GM12875 (cell line): ENCODE measurements around the gene NPEPL1.

Experiments
- H3K4me3 ChIP-seq: one replicate; pipeline ENCODE4 v1.5.1; 2011; ENCODE audit warnings: low read depth, low read length, control low read depth
- TF ChIP-seq, protein P1 (sequence below): IDR thresholded peaks from 2 replicates; pipeline ENCODE4 v1.5.1; 2011; ENCODE audit warnings: low read depth, mild to moderate bottlenecking, control low read depth, inconsistent platforms, low read length, moderate library complexity, borderline replicate concordance; ENCODE audit not compliant: insufficient read depth

Gene NPEPL1

GRCh38 chr20:58667975-58668374, 24.6 kb upstream of the NPEPL1 start:
- TF ChIP-seq, protein P1, sequence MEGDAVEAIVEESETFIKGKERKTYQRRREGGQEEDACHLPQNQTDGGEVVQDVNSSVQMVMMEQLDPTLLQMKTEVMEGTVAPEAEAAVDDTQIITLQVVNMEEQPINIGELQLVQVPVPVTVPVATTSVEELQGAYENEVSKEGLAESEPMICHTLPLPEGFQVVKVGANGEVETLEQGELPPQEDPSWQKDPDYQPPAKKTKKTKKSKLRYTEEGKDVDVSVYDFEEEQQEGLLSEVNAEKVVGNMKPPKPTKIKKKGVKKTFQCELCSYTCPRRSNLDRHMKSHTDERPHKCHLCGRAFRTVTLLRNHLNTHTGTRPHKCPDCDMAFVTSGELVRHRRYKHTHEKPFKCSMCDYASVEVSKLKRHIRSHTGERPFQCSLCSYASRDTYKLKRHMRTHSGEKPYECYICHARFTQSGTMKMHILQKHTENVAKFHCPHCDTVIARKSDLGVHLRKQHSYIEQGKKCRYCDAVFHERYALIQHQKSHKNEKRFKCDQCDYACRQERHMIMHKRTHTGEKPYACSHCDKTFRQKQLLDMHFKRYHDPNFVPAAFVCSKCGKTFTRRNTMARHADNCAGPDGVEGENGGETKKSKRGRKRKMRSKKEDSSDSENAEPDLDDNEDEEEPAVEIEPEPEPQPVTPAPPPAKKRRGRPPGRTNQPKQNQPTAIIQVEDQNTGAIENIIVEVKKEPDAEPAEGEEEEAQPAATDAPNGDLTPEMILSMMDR, result no peak
- no peak overlapping the region for H3K4me3 ChIP-seq

DNA sequence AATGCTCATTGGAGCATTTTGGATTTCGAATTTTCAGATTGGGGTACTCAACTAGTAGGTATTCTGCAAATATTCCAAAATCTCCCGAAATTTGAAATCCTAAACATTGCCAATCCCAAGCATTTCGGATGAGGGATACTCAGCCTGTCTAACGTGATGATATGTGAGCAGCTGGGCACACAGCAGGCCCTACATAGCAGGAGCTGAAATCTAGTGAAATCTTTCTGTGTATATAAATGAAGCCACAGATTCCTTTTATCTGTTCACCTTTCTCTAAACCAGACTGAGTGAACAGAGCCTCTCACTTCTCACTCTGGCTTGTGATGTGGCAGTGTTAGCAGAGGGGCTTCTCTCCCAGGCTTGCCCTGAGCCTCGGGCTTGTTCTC, 23.7 kb upstream of the NPEPL1 start:
- no peak overlapping the region for H3K4me3 ChIP-seq
- TF ChIP-seq, protein P1, result no peak

- TF ChIP-seq, protein P1, result no peak
- no peak overlapping the region for H3K4me3 ChIP-seq
These were observed 23.2 kb upstream of the NPEPL1 start for GRCh38 chr20:58669287-58670006.

GRCh38 chr20:58670102-58670501, 22.5 kb upstream of the NPEPL1 start:
- H3K4me3 ChIP-seq, result no peak overlapping the region
- TF ChIP-seq, protein P1, result no peak

- no peak overlapping the region for H3K4me3 ChIP-seq
- TF ChIP-seq, protein P1, result no peak
These were observed 21.9 kb upstream of the NPEPL1 start for GRCh38 chr20:58670659-58671058.

GRCh38 chr20:58673119-58673518, 19.5 kb upstream of the NPEPL1 start:
- TF ChIP-seq, protein P1, result no peak
- no peak overlapping the region for H3K4me3 ChIP-seq

DNA sequence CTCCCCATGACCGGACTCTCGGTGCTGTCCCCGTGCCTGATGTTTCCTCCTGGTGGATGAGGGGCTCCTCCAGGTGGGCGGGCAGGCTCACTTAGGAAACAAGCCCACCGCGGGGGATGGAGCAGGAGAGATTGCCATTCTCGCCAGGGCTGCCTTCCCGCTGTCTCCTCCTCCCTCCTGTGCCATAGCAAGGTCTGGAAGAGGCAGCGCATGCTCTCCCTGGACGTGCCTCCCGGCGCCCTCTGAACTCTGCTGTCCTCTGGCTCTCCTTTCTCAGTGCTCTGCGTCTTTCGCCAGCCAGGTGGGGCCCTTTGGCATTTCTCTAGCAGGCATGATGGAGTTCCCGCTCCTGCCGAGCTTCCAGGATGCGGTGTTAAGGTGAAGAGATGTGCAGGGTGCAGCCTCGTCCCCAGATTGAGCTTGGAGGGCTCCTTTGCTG, 17.4 kb upstream of the NPEPL1 start:
- no peak overlapping the region for H3K4me3 ChIP-seq
- TF ChIP-seq, protein P1, result no peak
